HepG2 (cell line): ENCODE measurements around the gene NTN5. TPM values are rescaled to one million over a fixed set of nuclear protein-coding genes. Genes with fewer than 3 reads are reported as not detected.
A peak's percentile ranks its signal among the peaks of the same experiment; 100 is the strongest.

Experiments
- ATF6 ChIP-seq: sonication (generic); formaldehyde crosslinking; conservative IDR thresholded peaks from 2 replicates; pipeline ENCODE4 v1.4.0; 2020; ENCODE audit warnings: missing genetic modification reagents
- ELF3 ChIP-seq: IDR thresholded peaks from 2 replicates; pipeline ENCODE4 v1.6.1; 2016; ENCODE audit warnings: missing genetic modification reagents, missing compliant biosample characterization
- KDM1A ChIP-seq: IDR thresholded peaks from 2 replicates; pipeline ENCODE4 v1.6.1; 2016; ENCODE audit warnings: missing compliant biosample characterization
- MXI1 ChIP-seq: IDR thresholded peaks from 3 replicates; pipeline ENCODE4 v1.6.1; 2012; ENCODE audit warnings: low read depth, low read length, inconsistent platforms, borderline replicate concordance
- NFKBIZ ChIP-seq: IDR thresholded peaks from 2 replicates; pipeline ENCODE4 v1.6.1; 2018; ENCODE audit warnings: missing genetic modification reagents, missing compliant biosample characterization
- PCBP2 ChIP-seq: fragments of 200-400 bp; formaldehyde crosslinking; optimal IDR thresholded peaks from 2 replicates; pipeline ENCODE3; 2018; ENCODE audit warnings: low read length, low read depth; ENCODE audit not compliant: poor library complexity, severe bottlenecking
- POLR2A ChIP-seq, 2 experiments: IDR thresholded peaks; 2 replicates each; pipeline ENCODE4 v1.6.1; 2011; ENCODE audit warnings: low read depth in 2 of 2, low read length in 2 of 2, mild to moderate bottlenecking in 1 of 2, moderate library complexity in 1 of 2; ENCODE audit not compliant: insufficient read depth in 1 of 2
- POLR2G ChIP-seq: fragments of 200-400 bp; formaldehyde crosslinking; IDR thresholded peaks from 2 replicates; pipeline ENCODE4 v1.6.1; 2018; ENCODE audit warnings: mild to moderate bottlenecking, low read depth, low read length, moderate library complexity
- SCMH1 ChIP-seq: sonication (generic); formaldehyde crosslinking; IDR thresholded peaks from 2 replicates; pipeline ENCODE4 v1.9.0; 2021; ENCODE audit warnings: missing genetic modification reagents, mild to moderate bottlenecking, borderline replicate concordance
- SP2 ChIP-seq: sonication (generic); formaldehyde crosslinking; IDR thresholded peaks from 2 replicates; pipeline ENCODE4 v1.5.1; 2020; ENCODE audit warnings: mild to moderate bottlenecking, missing genetic modification reagents
- SPEN ChIP-seq: sonication (generic); formaldehyde crosslinking; IDR thresholded peaks from 2 replicates; pipeline ENCODE4 v1.5.1; 2020; ENCODE audit warnings: low read depth, mild to moderate bottlenecking, missing genetic modification reagents
- TFDP1 ChIP-seq: IDR thresholded peaks from 2 replicates; pipeline ENCODE4 v1.6.1; 2016; ENCODE audit warnings: missing compliant biosample characterization, missing genetic modification reagents, borderline replicate concordance
- TP53 ChIP-seq: sonication (generic); formaldehyde crosslinking; conservative IDR thresholded peaks from 2 replicates; pipeline ENCODE4 v1.4.0; 2020; ENCODE audit warnings: missing genetic modification reagents
- ZNF20 ChIP-seq: sonication (generic); formaldehyde crosslinking; IDR thresholded peaks from 2 replicates; pipeline ENCODE4 v1.4.0; 2020; ENCODE audit warnings: mild to moderate bottlenecking, moderate library complexity, missing genetic modification reagents
- ZNF367 ChIP-seq: sonication (generic); formaldehyde crosslinking; IDR thresholded peaks from 2 replicates; pipeline ENCODE4 v1.4.0; 2020; ENCODE audit warnings: missing genetic modification reagents, borderline replicate concordance
- ZNF564 ChIP-seq: sonication (generic); formaldehyde crosslinking; IDR thresholded peaks from 2 replicates; pipeline ENCODE4 v1.8.1; 2023; ENCODE audit warnings: mild to moderate bottlenecking, missing genetic modification reagents
- ZNF598 ChIP-seq: sonication (generic); formaldehyde crosslinking; IDR thresholded peaks from 2 replicates; pipeline ENCODE4 v1.5.1; 2020; ENCODE audit warnings: mild to moderate bottlenecking, missing genetic modification reagents, borderline replicate concordance
- ZNF747 ChIP-seq: sonication (generic); formaldehyde crosslinking; IDR thresholded peaks from 2 replicates; pipeline ENCODE4 v1.8.1; 2023; ENCODE audit warnings: missing genetic modification reagents, mild to moderate bottlenecking, borderline replicate concordance
- ZNF761 ChIP-seq: sonication (generic); formaldehyde crosslinking; conservative IDR thresholded peaks from 2 replicates; pipeline ENCODE4 v1.4.0; 2020; ENCODE audit warnings: mild to moderate bottlenecking, missing genetic modification reagents
- ZNF768 ChIP-seq: sonication (generic); formaldehyde crosslinking; IDR thresholded peaks from 2 replicates; pipeline ENCODE4 v1.4.0; 2020; ENCODE audit warnings: missing genetic modification reagents
- ZNF788 ChIP-seq: sonication (generic); formaldehyde crosslinking; IDR thresholded peaks from 2 replicates; pipeline ENCODE4 v1.5.0; 2020; ENCODE audit warnings: mild to moderate bottlenecking, missing genetic modification reagents, borderline replicate concordance
- ZSCAN25 ChIP-seq: sonication (generic); formaldehyde crosslinking; IDR thresholded peaks from 2 replicates; pipeline ENCODE4 v1.8.0; 2022; ENCODE audit warnings: mild to moderate bottlenecking, missing genetic modification reagents
- polyA plus RNA-seq, 8 experiments: library from polyadenylated mRNA; depleted of rRNA in 3 of 8; stranded (reverse) in 7 of 8; unstranded in 1 of 8; fragments of >200 nt; fragmentation: Illumina TruSeq in 4 of 8; extraction: Trizol in 4 of 8; gene quantifications; 2 replicates each; pipeline versions ENCODE4 v1.2.1 to v1.2.3, GENCODE V29; 2011 to 2016; ENCODE audit warnings: low read depth in 4 of 8, missing spikeins in 1 of 8, mixed read lengths in 1 of 8; ENCODE audit not compliant: insufficient read depth in 1 of 8
- total RNA-seq, 5 experiments: library from RNA; depleted of rRNA; stranded (reverse); fragments of >200 nt; fragmentation: Illumina TruSeq; extraction: Trizol; gene quantifications; 2 replicates each; pipeline ENCODE4 v1.2.3, GENCODE V29; 2016; ENCODE audit warnings: low read depth in 1 of 5
- TF ChIP-seq, protein P1 (sequence below): sonication (generic); formaldehyde crosslinking; IDR thresholded peaks from 2 replicates; pipeline ENCODE4 v1.4.0; 2020; ENCODE audit warnings: missing genetic modification reagents

The NTN5 gene
- total and polyA plus RNA-seq, 2 of the 13 experiments (the other 11 are each of a cell fraction or from before 2014, with no cell fraction given): 0.05 TPM; not detected in 1

GRCh38 chr19:48713864-48714755 lies 41.3 kb upstream of the NTN5 start (continued):
- TF ChIP-seq, protein P1, sequence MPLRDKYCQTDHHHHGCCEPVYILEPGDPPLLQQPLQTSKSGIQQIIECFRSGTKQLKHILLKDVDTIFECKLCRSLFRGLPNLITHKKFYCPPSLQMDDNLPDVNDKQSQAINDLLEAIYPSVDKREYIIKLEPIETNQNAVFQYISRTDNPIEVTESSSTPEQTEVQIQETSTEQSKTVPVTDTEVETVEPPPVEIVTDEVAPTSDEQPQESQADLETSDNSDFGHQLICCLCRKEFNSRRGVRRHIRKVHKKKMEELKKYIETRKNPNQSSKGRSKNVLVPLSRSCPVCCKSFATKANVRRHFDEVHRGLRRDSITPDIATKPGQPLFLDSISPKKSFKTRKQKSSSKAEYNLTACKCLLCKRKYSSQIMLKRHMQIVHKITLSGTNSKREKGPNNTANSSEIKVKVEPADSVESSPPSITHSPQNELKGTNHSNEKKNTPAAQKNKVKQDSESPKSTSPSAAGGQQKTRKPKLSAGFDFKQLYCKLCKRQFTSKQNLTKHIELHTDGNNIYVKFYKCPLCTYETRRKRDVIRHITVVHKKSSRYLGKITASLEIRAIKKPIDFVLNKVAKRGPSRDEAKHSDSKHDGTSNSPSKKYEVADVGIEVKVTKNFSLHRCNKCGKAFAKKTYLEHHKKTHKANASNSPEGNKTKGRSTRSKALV (CRISPR knock-in tag): no peak
- TF ChIP-seq ZSCAN25 (peak; percentile 65; the same call in 1 of the 2 replicates), PCBP2 (no peak), ZNF761 (CRISPR knock-in tag) (peak; percentile 67; the same call in 1 of the 2 replicates), SP2 (CRISPR knock-in tag) (peak; percentile 88), SPEN (CRISPR knock-in tag) (0 out of 2 replicates have a peak, but pooled peaks have one; percentile 38), ZNF768 (CRISPR knock-in tag) (peak; percentile 19; the same call in 1 of the 2 replicates), SCMH1 (CRISPR knock-in tag) (no peak), ZNF747 (peak; percentile 47; the same call in 1 of the 2 replicates), TFDP1 (CRISPR knock-in tag) (peak; percentile 66), ZNF564 (no peak), ZNF598 (CRISPR knock-in tag) (no peak), ATF6 (CRISPR knock-in tag) (no peak), NFKBIZ (CRISPR knock-in tag) (peak; percentile 77; the same call in 1 of the 2 replicates), ZNF20 (CRISPR knock-in tag) (no peak), ZNF367 (CRISPR knock-in tag) (no peak), ZNF788 (CRISPR knock-in tag) (0 out of 2 replicates have a peak, but pooled peaks have one; percentile 29), KDM1A (CRISPR knock-in tag) (0 out of 2 replicates have a peak, but pooled peaks have one; percentile 12), POLR2G (peak; percentile 65; the same call in 1 of the 2 replicates), POLR2A (IDR thresholded peaks at IDR 0.05; ENCODE audit: insufficient read depth in 1 of 2, low read depth in 2 of 2, low read length in 2 of 2) (peak in 1 of 2 experiments; percentile 80; a peak in 3 of 4 replicates), ELF3 (CRISPR knock-in tag) (0 out of 2 replicates have a peak, but pooled peaks have one; percentile 17), TP53 (no peak), MXI1 (peak; percentile 79; the same call in 1 of the 3 replicates)
